Endometrial microvascular endothelial cells (primary cell): ENCODE data around the gene SLC43A2. TPM values are rescaled to one million over a fixed set of nuclear protein-coding genes. Genes with fewer than 3 reads are reported as not detected.

ENCODE experiments used
- total RNA-seq: library from RNA; depleted of rRNA; stranded (reverse); fragments of >200 nt; gene quantifications from one replicate; pipeline ENCODE4 v1.2.3, GENCODE V29; 2015; ENCODE audit errors: inconsistent ontology term

Gene SLC43A2
- total RNA-seq, 1 donor from 2014 or later, result 47.9 TPM

Other genes starting within 250 kb of the SLC43A2 start
- 1,054 TPM for gene YWHAE, start 228.6 kb downstream of the SLC43A2 start, total RNA-seq
- 96.0 TPM for gene CRK, start 172.6 kb downstream of the SLC43A2 start, total RNA-seq
- gene MYO1C, start 136.1 kb downstream of the SLC43A2 start, total RNA-seq, result 167 TPM
- 71.6 TPM for gene INPP5K, start 112.2 kb downstream of the SLC43A2 start, total RNA-seq
- gene PITPNA, start 66.0 kb downstream of the SLC43A2 start, total RNA-seq, result 39.1 TPM
- 120 TPM for gene SCARF1, start 16.9 kb upstream of the SLC43A2 start, total RNA-seq
- 22.0 TPM for gene RILP, start 21.0 kb upstream of the SLC43A2 start, total RNA-seq
- 183 TPM for gene PRPF8, start 56.0 kb upstream of the SLC43A2 start, total RNA-seq
- gene TLCD2, start 81.5 kb upstream of the SLC43A2 start, total RNA-seq, result 0.19 TPM
- gene WDR81, start 95.9 kb upstream of the SLC43A2 start, total RNA-seq, result 24.2 TPM
- 0.56 TPM for gene SERPINF2, start 114.0 kb upstream of the SLC43A2 start, total RNA-seq
- not detected for gene SERPINF1, start 133.2 kb upstream of the SLC43A2 start, total RNA-seq
- gene SMYD4, start 201.1 kb upstream of the SLC43A2 start, total RNA-seq, result 6.7 TPM
- 33.3 TPM for gene RPA1, start 201.2 kb upstream of the SLC43A2 start, total RNA-seq